Measurements from ENCODE around the gene ZNF559. TPM values are rescaled to one million over a fixed set of nuclear protein-coding genes. Genes with fewer than 3 reads are reported as not detected.

The ZNF559 gene
- total and polyA plus RNA-seq, 2 of the 8 experiments (the other 6 are each of a cell fraction or from before 2014, with no cell fraction given): 10.2 to 17.6 TPM

DNA sequence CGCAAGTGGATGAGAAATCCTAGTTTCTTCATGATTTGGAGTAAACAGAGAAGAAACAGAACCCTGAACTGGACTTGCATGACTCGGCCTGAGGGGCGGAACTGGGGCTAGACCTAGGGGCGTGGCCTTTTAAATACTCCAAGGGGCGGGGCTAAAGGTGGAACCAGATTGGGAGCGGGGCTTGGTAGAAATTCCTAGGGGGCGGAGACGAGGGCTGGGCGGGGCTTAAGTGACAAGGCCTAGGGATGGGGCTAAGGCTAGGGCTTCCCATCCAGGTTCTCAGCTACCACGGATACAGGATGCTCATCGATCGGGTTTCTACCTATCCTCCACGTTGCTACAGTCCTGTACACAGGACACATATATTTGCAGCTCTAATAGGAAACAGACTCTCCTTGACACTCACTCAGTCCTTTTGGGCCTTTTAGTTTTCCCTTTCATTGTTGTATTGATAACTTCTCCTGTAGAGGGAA lies 14.0 kb upstream of the ZNF559 start:
- no peaks in the 10 kb centered on the region for H3K79me1 ChIP-seq (ENCODE audit: low read depth, low read length)
- ChIA-PET POLR2A (ENCODE audit: partially characterized antibody) (interaction anchor here (0.6 to 1.5 kb wide), 3 partner anchors 13 to 273 kb away, joined by 3 to 8 read pairs (median 5); partner anchors contain the start of gene ZNF559), CTCF (ENCODE audit: partially characterized antibody) (interaction anchor here (0.9 to 1.4 kb wide), 3 partner anchors 123 to 489 kb away, joined by 3 read pairs; no protein-coding TSS in a partner anchor)
- no peak overlapping the region for H3K4ac ChIP-seq (replicated peaks; ENCODE audit: insufficient read length, low read depth, low read length)
- no peak overlapping the region for H2BK12ac ChIP-seq (ENCODE audit: low read depth, low read length)
- no peak overlapping the region for H3K14ac ChIP-seq (ENCODE audit: insufficient read length)
- no peak overlapping the region for H2BK120ac ChIP-seq (replicated peaks; ENCODE audit: low read depth, low read length)
- FAIRE-seq (peak; percentile 60), DNase-seq (ENCODE audit: low read depth in 1 of 2, low spot score in 2 of 2) (peak; percentile 88 to 97)
- H2AK5ac ChIP-seq (ENCODE audit: low read depth, low read length): no peak overlapping the region
- H3K36me3 ChIP-seq (ENCODE audit: control insufficient read depth in 2 of 4, insufficient read depth in 4 of 4, low read length in 3 of 4): no peaks in the 10 kb centered on the region
- no peak overlapping the region for H3K23ac ChIP-seq (ENCODE audit: insufficient read length)
- peak; percentile 16 for TF ChIP-seq KDM4A (IDR thresholded peaks at IDR 0.05; ENCODE audit: low read depth, low read length, severe bottlenecking)
- no peak for TF ChIP-seq POLR2AphosphoS5 (IDR thresholded peaks at IDR 0.05; ENCODE audit: low read depth, low read length)
- peak; percentile 71 for TF ChIP-seq TEAD4 (IDR thresholded peaks at IDR 0.05; ENCODE audit: low read depth, low read length)
- peak; percentile 60; the same call in 1 of the 2 replicates for TF ChIP-seq SP1 (IDR thresholded peaks at IDR 0.05; ENCODE audit: low read depth, low read length)
- peak; percentile 50 for TF ChIP-seq SAP30 (IDR thresholded peaks at IDR 0.05; ENCODE audit: insufficient read depth, insufficient replicate concordance, low read length)
- no peak for TF ChIP-seq SIX5 (IDR thresholded peaks at IDR 0.05; ENCODE audit: low read depth, low read length)
- peaks cover 5% of the 10 kb centered on the region; the same call in 1 of the 2 replicates for H3K23me2 ChIP-seq (ENCODE audit: low read depth, low read length)
- 12% methylated on average over 13 of the region's 13 CpGs; no CpG with 5 or more reads in 1 of the 2 experiments for WGBS, 2 experiments (ENCODE audit: extremely low coverage in 1 of 2, insufficient coverage in 1 of 2, insufficient read length in 1 of 2, insufficient replicate concordance in 2 of 2, low coverage in 1 of 2, low lambda C conversion rate in 2 of 2, missing lambda C conversion rate in 1 of 2)
- peak overlapping the region; percentile 82; the same call in 1 of the 2 replicates for H3K27ac ChIP-seq (ENCODE audit: low read depth, low read length)
- peaks cover 19 to 31% of the 10 kb centered on the region in 2 experiments for H3K9me3 ChIP-seq (ENCODE audit: insufficient read depth in 2 of 2, low read depth in 1 of 2, low read length in 1 of 2)
- peak overlapping the region; percentile 99 for H2AFZ ChIP-seq (ENCODE audit: low read length)
- H3K9ac ChIP-seq (replicated peaks in 1 of 4; ENCODE audit: extremely low read depth in 1 of 4, low read depth in 3 of 4, low read length in 3 of 4): peak overlapping the region in 3 of 4 experiments; percentile 58 to 89 (median 62); a peak in 6 of 7 replicates
- no peaks in the 10 kb centered on the region for H3K79me2 ChIP-seq (ENCODE audit: control insufficient read depth in 1 of 2, insufficient read depth in 2 of 2, low read length in 2 of 2)
- peaks cover 0 to 3% (median 0%) of the 10 kb centered on the region in 4 experiments; a peak in 1 of 7 replicates for H3K4me1 ChIP-seq (replicated peaks in 1 of 4; ENCODE audit: control insufficient read depth in 3 of 4, insufficient read depth in 4 of 4, low read length in 3 of 4)
- H3K56ac ChIP-seq (replicated peaks; ENCODE audit: insufficient read length, low read depth, low read length): no peak overlapping the region
- peak overlapping the region; percentile 58 for H4K5ac ChIP-seq (ENCODE audit: insufficient read length, low read depth, low read length)
- peak overlapping the region; percentile 74 to 94 for H3K4me2 ChIP-seq (ENCODE audit: insufficient read depth in 1 of 2, low read depth in 2 of 2, low read length in 2 of 2)
- H4K8ac ChIP-seq (ENCODE audit: extremely low read depth, insufficient read depth, low read length): peak overlapping the region; percentile 91; the same call in 1 of the 2 replicates
- no peaks in the 10 kb centered on the region for H4K20me1 ChIP-seq (replicated peaks in 1 of 2; ENCODE audit: control insufficient read depth in 1 of 2, insufficient read depth in 2 of 2, low read length in 2 of 2)
- peak overlapping the region; percentile 96; the same call in 1 of the 2 replicates for H2BK5ac ChIP-seq (ENCODE audit: low read depth, low read length)
- H3K4me3 ChIP-seq (ENCODE audit: extremely low read depth in 1 of 4, insufficient read depth in 2 of 4, low read depth in 3 of 4, low read length in 4 of 4): peak overlapping the region; percentile 75 to 92 (median 78)
- H3K18ac ChIP-seq (ENCODE audit: extremely low read depth, low read length): peak overlapping the region; percentile 93
- H2BK20ac ChIP-seq (ENCODE audit: low read length): no peak overlapping the region
- no peaks in the 10 kb centered on the region for H3K27me3 ChIP-seq (replicated peaks in 1 of 4; ENCODE audit: control insufficient read depth in 3 of 4, extremely low read depth in 1 of 4, insufficient read depth in 3 of 4, low read length in 3 of 4)
- H4K91ac ChIP-seq (replicated peaks; ENCODE audit: insufficient read length, low read length): no peak overlapping the region
- peak overlapping the region; percentile 92; the same call in 1 of the 2 replicates for H2BK15ac ChIP-seq (ENCODE audit: low read length)

Data from H1 (cell line).